ENCODE measurements around the gene NAXD.

- no peak for TF ChIP-seq CTCF (IDR thresholded peaks at IDR 0.05; ENCODE audit: insufficient read depth, low read depth, low read length)
- no peak for TF ChIP-seq EZH2 (IDR thresholded peaks at IDR 0.05; ENCODE audit: insufficient read depth, low read length)
Observed at GRCh38 chr13:110638257-110638656, 22.9 kb downstream of the NAXD start.
